HCT116 (cell line): ENCODE results near the gene PCDH15. TPM values are rescaled to one million over a fixed set of nuclear protein-coding genes. Genes with fewer than 3 reads are reported as not detected.

Experiments
- ATAC-seq: fragments of 200-7000 bp; cut with Tn5 transposase; 2 replicates; pipeline ENCODE4 v1.9.1; 2020; ENCODE audit warnings: mild to moderate bottlenecking, moderate library complexity
- BruUV-seq: library from RNA; stranded (reverse); fragments of 400-500 nt; replicated peaks from 2 replicates; lab custom pipeline; 2021; lab: Mats Ljungman, UMichigan
- CTCF ChIA-PET: fragments of 300-600 bp; sonication (Branson Sonifier 250); formaldehyde crosslinking; loops from one replicate; lab custom pipeline; 2021; ENCODE audit warnings: antibody characterized with exemption; lab: Charles Lee
- POLR2A ChIA-PET: fragments of 300-600, 350-600 bp; sonication (Branson Sonifier 250); formaldehyde crosslinking; loops from one replicate; lab custom pipeline; 2021; ENCODE audit warnings: antibody characterized with exemption; lab: Charles Lee
- RAD21 ChIA-PET, 2 experiments: fragments of 300-600 bp; sonication (Branson Sonifier 250); formaldehyde crosslinking; loops; one replicate each; lab custom pipeline; 2023; ENCODE audit warnings: low total read pairs in 2 of 2; ENCODE audit not compliant: uncharacterized antibody in 2 of 2, unreplicated experiment in 2 of 2, low non-redundant PET in 1 of 2; lab: Charles Lee
- DNase-seq: peaks from one replicate; pipeline ENCODE4 v3.0.0-alpha.2; 2010; ENCODE audit warnings: low read depth, low spot score
- H2AFZ ChIP-seq: fragments of 200-600 bp; shearing (Covaris generic), sonication (generic); 2 replicates; pipeline ENCODE4 v1.6.1; 2017; ENCODE audit warnings: low read depth, mixed run types, mixed read lengths, antibody characterized with exemption, low read length; ENCODE audit not compliant: poor library complexity, severe bottlenecking
- H3K27ac ChIP-seq: 2 replicates; pipeline ENCODE4 v1.5.1; 2012; ENCODE audit warnings: low read depth, low read length
- H3K27me3 ChIP-seq: fragments of 200-600 bp; sonication (generic); 2 replicates; pipeline ENCODE4 v1.6.1; 2016; ENCODE audit warnings: mixed run types, low read length, mixed read lengths; ENCODE audit not compliant: insufficient read depth
- H3K36me3 ChIP-seq, 2 experiments: fragments of 200-500 bp in 1 of 2; fragments of 200-600 bp in 1 of 2; sonication (Bioruptor generic) in 1 of 2; sonication (generic) in 1 of 2; 2 replicates each; pipeline versions ENCODE4 v1.5.1 to v1.6.1; 2014 to 2016; ENCODE audit warnings: low read length in 2 of 2, inconsistent platforms in 1 of 2, mixed read lengths in 1 of 2, mixed run types in 1 of 2; ENCODE audit not compliant: insufficient read depth in 2 of 2, control insufficient read depth in 1 of 2
- H3K4me1 ChIP-seq, 2 experiments: fragments of 200-600 bp in 1 of 2; sonication (generic) in 1 of 2; 2 replicates each; pipeline versions ENCODE4 v1.5.1 to v1.6.1; 2012 to 2017; ENCODE audit warnings: low read length in 2 of 2, inconsistent platforms in 1 of 2, mild to moderate bottlenecking in 1 of 2, mixed read lengths in 1 of 2, mixed run types in 1 of 2, moderate library complexity in 1 of 2; ENCODE audit not compliant: insufficient read depth in 2 of 2, control insufficient read depth in 1 of 2
- H3K4me2 ChIP-seq: fragments of 200-600 bp; sonication (generic); 2 replicates; pipeline ENCODE4 v1.6.1; 2017; ENCODE audit warnings: mixed run types, low read length, mixed read lengths
- H3K4me3 ChIP-seq, 2 experiments: fragments of 200-600 bp in 1 of 2; sonication (generic) in 1 of 2; replicated peaks in 1 of 2; 2 replicates each; pipeline ENCODE4 v1.5.1; 2011 to 2016; ENCODE audit warnings: low read length in 2 of 2, control low read depth in 1 of 2, low read depth in 1 of 2, mild to moderate bottlenecking in 1 of 2, mixed read lengths in 1 of 2, mixed run types in 1 of 2
- H3K79me2 ChIP-seq: fragments of 200-600 bp; sonication (generic); 2 replicates; pipeline ENCODE4 v1.6.1; 2017; ENCODE audit warnings: mild to moderate bottlenecking, mixed run types, low read length, moderate library complexity, mixed read lengths; ENCODE audit not compliant: insufficient read depth
- H3K9ac ChIP-seq: fragments of 200-600 bp; sonication (generic); 2 replicates; pipeline ENCODE4 v1.6.1; 2016; ENCODE audit warnings: low read length, mixed read lengths
- H3K9me2 ChIP-seq: fragments of 200-600 bp; sonication (generic), shearing (Covaris generic); 2 replicates; pipeline ENCODE4 v1.6.1; 2017; ENCODE audit warnings: mixed run types, mild to moderate bottlenecking, moderate library complexity; ENCODE audit not compliant: insufficient read depth
- H3K9me3 ChIP-seq, 2 experiments: fragments of 200-500 bp in 1 of 2; fragments of 200-600 bp in 1 of 2; sonication (Bioruptor generic) in 1 of 2; sonication (generic) in 1 of 2; 2 replicates each; pipeline ENCODE4 v1.6.1; 2014 to 2017; ENCODE audit warnings: low read length in 2 of 2, mixed read lengths in 2 of 2, inconsistent platforms in 1 of 2, low read depth in 1 of 2, mild to moderate bottlenecking in 1 of 2, mixed run types in 1 of 2, moderate library complexity in 1 of 2; ENCODE audit not compliant: control insufficient read depth in 1 of 2, insufficient read depth in 1 of 2
- H4K20me1 ChIP-seq: fragments of 200-600 bp; sonication (generic), shearing (Covaris generic); 2 replicates; pipeline ENCODE4 v1.6.1; 2017; ENCODE audit warnings: mixed run types, mild to moderate bottlenecking, moderate library complexity; ENCODE audit not compliant: insufficient read depth
- ATF3 ChIP-seq: IDR thresholded peaks from 2 replicates; pipeline ENCODE4 v1.6.1; 2012
- CBX3 ChIP-seq: IDR thresholded peaks from 2 replicates; pipeline ENCODE4 v1.6.1; 2012; ENCODE audit warnings: low read depth
- EGR1 ChIP-seq: IDR thresholded peaks from 2 replicates; pipeline ENCODE4 v1.6.1; 2012; ENCODE audit warnings: low read depth
- ELF1 ChIP-seq: IDR thresholded peaks from 2 replicates; pipeline ENCODE4 v1.6.1; 2012; ENCODE audit warnings: low read depth, borderline replicate concordance
- FOSL1 ChIP-seq: IDR thresholded peaks from 2 replicates; pipeline ENCODE4 v1.6.1; 2012; ENCODE audit warnings: low read depth
- JUND ChIP-seq: IDR thresholded peaks from 2 replicates; pipeline ENCODE4 v1.6.1; 2012
- MAX ChIP-seq: IDR thresholded peaks from 2 replicates; pipeline ENCODE4 v1.6.1; 2012
- POLR2A ChIP-seq: IDR thresholded peaks from 2 replicates; pipeline ENCODE4 v1.7.0; 2011; ENCODE audit warnings: borderline replicate concordance; ENCODE audit not compliant: insufficient read depth, insufficient read length; ENCODE audit errors: extremely low read depth
- REST ChIP-seq: IDR thresholded peaks from 2 replicates; pipeline ENCODE4 v1.6.1; 2012; ENCODE audit warnings: low read depth
- SIN3A ChIP-seq: IDR thresholded peaks from 2 replicates; pipeline ENCODE4 v1.6.1; 2012; ENCODE audit warnings: low read depth
- SP1 ChIP-seq: IDR thresholded peaks from 2 replicates; pipeline ENCODE4 v1.6.1; 2012; ENCODE audit warnings: low read depth
- TCF7L2 ChIP-seq: IDR thresholded peaks from 2 replicates; pipeline ENCODE4 v1.7.0; 2011; ENCODE audit warnings: borderline replicate concordance, inconsistent platforms; ENCODE audit not compliant: insufficient read depth, insufficient read length; ENCODE audit errors: extremely low read depth
- YY1 ChIP-seq: IDR thresholded peaks from 2 replicates; pipeline ENCODE4 v1.6.1; 2011; ENCODE audit warnings: low read length, low read depth, moderate library complexity, mild to moderate bottlenecking; ENCODE audit not compliant: insufficient replicate concordance; ENCODE audit errors: extremely low read depth
- intact Hi-C: fragments of 100-400 bp; cut with micrococcal nuclease; formaldehyde crosslinking; loops from 2 replicates; pipeline ENCODE4 v1.10.0; 2022
- total RNA-seq: library from RNA; stranded (reverse); gene quantifications from one replicate; pipeline ENCODE4 v1.2.1, GENCODE V29; 2021; ENCODE audit not compliant: unreplicated experiment

Gene PCDH15
- total RNA-seq, 1 experiment from 2014 or later, result not detected

- H3K4me1 ChIP-seq, result no peaks in the 10 kb centered on the region
- no peaks in the 10 kb centered on the region for H3K36me3 ChIP-seq
- ChIA-PET CTCF (no interaction called here), POLR2A (no interaction called here), RAD21 (no interaction called here)
- peaks cover 0 to 28% of the 10 kb centered on the region in 2 experiments; a peak in 2 of 4 replicates for H3K9me3 ChIP-seq
- H3K27me3 ChIP-seq, result no peaks in the 10 kb centered on the region
- no peak overlapping the region for H3K4me2 ChIP-seq
- DNase-seq (no peak), ATAC-seq (no peak)
- no peaks in the 10 kb centered on the region for H3K9me2 ChIP-seq
- BruUV-seq, result no TSS peak
- no peaks in the 10 kb centered on the region for H3K79me2 ChIP-seq
- no peak overlapping the region for H2AFZ ChIP-seq
- no peak overlapping the region for H3K9ac ChIP-seq
- TF ChIP-seq REST (no peak), YY1 (no peak), ELF1 (no peak), FOSL1 (no peak), SIN3A (no peak), CBX3 (no peak), POLR2A (no peak), TCF7L2 (no peak), SP1 (no peak), JUND (no peak), MAX (no peak), ATF3 (no peak), EGR1 (no peak)
- TF ChIP-seq, all 23 proteins: peak for 0
- H3K4me3 ChIP-seq, result no peak overlapping the region
- H4K20me1 ChIP-seq, result no peaks in the 10 kb centered on the region
- intact Hi-C loops, result no loop called here
- H3K27ac ChIP-seq, result no peak overlapping the region
These were observed 704.1 kb downstream of the PCDH15 start for GRCh38 chr10:54096892-54097291.
